ENCODE data around the gene IZUMO1.

DNA sequence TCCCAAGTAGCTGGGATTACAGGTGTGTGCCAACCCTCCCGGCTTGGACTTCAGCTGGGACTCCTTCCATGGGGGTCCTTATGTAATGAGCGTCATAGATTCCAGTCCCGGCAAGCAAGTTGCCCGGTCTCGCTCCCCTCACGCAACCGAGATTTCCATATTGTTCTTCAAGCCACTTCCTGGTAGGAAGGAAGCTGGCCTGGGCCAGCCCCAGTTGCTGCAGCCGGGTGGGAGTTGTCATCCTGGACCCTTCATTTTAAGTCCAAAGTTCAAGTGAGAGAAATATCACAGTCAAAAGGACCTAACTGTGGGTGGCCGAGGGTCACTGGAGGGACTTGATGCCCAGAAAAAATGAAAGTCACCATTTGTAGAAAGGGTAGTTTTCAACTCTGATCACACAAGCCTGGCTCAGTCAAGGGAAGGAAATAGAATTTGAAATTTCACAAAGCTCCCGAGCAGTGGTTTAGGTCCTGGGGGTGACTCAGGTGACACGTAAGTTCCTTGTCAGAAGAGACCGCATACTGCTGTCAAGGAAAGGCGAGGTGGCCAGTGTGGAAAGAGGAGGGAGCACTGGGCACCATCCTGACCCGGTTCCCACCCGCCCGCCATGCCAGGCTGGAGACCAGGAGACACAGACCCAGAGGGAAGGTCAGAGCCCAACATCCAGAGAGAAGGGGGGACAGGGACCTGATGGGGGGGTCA lies 13.9 kb upstream of the IZUMO1 start:
- TF ChIP-seq, protein P1, sequence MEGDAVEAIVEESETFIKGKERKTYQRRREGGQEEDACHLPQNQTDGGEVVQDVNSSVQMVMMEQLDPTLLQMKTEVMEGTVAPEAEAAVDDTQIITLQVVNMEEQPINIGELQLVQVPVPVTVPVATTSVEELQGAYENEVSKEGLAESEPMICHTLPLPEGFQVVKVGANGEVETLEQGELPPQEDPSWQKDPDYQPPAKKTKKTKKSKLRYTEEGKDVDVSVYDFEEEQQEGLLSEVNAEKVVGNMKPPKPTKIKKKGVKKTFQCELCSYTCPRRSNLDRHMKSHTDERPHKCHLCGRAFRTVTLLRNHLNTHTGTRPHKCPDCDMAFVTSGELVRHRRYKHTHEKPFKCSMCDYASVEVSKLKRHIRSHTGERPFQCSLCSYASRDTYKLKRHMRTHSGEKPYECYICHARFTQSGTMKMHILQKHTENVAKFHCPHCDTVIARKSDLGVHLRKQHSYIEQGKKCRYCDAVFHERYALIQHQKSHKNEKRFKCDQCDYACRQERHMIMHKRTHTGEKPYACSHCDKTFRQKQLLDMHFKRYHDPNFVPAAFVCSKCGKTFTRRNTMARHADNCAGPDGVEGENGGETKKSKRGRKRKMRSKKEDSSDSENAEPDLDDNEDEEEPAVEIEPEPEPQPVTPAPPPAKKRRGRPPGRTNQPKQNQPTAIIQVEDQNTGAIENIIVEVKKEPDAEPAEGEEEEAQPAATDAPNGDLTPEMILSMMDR (conservative IDR thresholded peaks at IDR 0.05; ENCODE audit: low read depth, low read length) = no peak
- TF ChIP-seq EZH2 (IDR thresholded peaks at IDR 0.05; ENCODE audit: borderline replicate concordance, low read depth, low read length, poor library complexity, severe bottlenecking) = no peak
